Astrocyte (in vitro differentiated cells and primary cell): Measurements from ENCODE around the gene GRIK5.

Experiments
- CTCF ChIP-seq: IDR thresholded peaks from 2 replicates; pipeline ENCODE4 v1.5.1; 2011; ENCODE audit warnings: low read depth, mild to moderate bottlenecking, inconsistent platforms, low read length, moderate library complexity; ENCODE audit not compliant: insufficient read depth
- EZH2 ChIP-seq: IDR thresholded peaks from 2 replicates; pipeline ENCODE4 v1.6.1; 2012; ENCODE audit warnings: mild to moderate bottlenecking, low read length, inconsistent platforms; ENCODE audit not compliant: insufficient read depth

- TF ChIP-seq CTCF = no peak
- no peak for TF ChIP-seq EZH2
These were observed 112.7 kb downstream of the GRIK5 start for GRCh38 chr19:41957161-41957837.
